GM12872 (cell line): ENCODE data around the gene CDH26.

Experiments
- TF ChIP-seq, protein P1 (sequence below): IDR thresholded peaks from 3 replicates; pipeline ENCODE4 v1.5.1; 2011; ENCODE audit warnings: low read depth, mild to moderate bottlenecking, low read length, moderate library complexity; ENCODE audit not compliant: insufficient read depth

Gene CDH26

DNA sequence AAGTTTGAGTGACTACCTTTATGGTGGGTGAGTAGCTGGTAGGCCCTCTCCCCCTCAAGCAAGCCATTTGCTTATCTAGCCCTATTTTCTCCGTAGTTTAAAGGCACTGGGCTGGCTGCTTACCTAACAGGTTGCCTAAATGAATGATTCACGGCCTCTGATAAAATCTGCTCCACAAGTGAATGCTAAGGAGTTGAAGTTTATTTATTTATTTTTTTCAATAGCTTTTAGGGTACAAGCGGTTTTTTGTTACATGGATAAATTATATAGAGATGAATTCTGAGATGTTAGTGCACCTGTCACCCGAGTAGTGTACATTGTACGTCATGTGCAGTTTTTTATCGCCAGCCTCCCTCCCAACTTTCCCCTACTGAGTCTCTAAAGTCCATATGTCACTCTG is 8.3 kb upstream of the CDH26 start:
- TF ChIP-seq, protein P1, sequence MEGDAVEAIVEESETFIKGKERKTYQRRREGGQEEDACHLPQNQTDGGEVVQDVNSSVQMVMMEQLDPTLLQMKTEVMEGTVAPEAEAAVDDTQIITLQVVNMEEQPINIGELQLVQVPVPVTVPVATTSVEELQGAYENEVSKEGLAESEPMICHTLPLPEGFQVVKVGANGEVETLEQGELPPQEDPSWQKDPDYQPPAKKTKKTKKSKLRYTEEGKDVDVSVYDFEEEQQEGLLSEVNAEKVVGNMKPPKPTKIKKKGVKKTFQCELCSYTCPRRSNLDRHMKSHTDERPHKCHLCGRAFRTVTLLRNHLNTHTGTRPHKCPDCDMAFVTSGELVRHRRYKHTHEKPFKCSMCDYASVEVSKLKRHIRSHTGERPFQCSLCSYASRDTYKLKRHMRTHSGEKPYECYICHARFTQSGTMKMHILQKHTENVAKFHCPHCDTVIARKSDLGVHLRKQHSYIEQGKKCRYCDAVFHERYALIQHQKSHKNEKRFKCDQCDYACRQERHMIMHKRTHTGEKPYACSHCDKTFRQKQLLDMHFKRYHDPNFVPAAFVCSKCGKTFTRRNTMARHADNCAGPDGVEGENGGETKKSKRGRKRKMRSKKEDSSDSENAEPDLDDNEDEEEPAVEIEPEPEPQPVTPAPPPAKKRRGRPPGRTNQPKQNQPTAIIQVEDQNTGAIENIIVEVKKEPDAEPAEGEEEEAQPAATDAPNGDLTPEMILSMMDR = no peak

DNA sequence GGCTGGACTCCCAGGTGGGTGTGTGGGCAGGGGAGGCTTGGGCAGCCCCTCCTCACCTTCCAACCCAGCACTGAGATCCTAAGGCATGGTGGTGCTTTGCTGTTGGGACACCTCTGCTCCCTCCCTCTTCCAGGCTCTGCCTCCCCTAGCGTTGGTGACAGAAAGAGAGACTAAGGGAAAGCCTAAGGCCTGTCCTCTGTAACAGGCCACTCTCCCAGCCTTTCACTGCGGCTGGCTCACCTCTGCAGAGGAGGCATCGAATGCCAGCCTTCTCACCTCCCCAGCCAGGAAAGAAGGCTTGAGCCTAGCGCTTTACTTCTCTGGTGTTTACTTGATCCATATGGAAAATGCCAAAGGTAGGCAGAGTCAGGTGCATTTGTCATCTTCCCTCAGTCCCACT is 3.5 kb upstream of the CDH26 start:
- TF ChIP-seq, protein P1 = no peak

DNA sequence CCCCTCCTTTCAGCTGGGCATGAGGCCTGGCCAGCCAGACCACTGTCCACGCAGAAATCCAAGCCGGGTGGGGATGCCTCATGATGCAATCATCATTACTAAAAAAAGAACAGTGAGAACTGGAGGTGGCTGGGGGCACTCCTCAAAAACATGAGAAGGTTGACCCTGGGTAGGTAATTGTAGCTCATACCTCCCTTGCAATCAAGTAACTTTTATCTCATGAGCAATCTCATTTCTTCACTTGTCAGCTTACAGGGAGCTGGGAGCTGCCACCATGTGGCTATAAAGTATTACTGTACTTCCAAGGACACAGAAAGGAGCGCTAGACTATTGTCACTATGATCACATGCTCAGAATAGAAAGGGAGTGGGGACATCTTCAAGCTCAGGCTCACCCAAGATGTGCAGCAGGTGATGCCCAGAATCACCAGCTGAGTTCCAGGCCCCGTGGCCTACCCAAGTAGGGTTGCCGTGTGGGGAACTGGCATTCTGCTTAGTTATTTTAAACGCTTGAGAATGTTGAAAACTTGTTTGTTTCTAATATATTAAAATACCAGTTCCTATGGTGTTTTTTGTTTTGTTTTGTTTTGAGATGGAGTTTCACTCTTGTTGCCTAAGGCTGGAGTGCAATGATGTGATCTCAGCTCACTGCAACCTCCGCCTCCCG is 3.0 kb upstream of the CDH26 start:
- TF ChIP-seq, protein P1 = peak; percentile 24; the same call in 1 of the 3 replicates

DNA sequence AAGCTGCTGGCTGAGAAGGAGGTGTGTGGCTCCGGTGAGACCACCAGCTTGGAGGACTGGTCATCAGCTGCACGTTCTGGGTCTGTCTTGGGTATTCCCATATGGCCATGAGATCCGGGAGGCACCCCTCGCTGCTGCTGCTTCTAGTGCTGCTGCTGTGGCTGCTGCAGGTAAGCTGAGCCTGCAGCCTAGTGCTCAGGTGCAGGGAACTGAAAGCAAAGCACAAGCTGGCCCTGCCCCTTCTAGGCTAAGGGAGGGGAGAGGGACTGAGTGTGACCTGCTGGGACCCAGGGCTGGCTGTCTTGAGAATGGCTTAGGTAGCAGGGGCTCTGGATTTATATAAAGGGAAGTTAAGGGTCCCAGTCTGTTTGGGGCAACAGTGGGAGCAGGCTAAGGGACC is 403 bp downstream of the CDH26 start:
- TF ChIP-seq, protein P1 = no peak

DNA sequence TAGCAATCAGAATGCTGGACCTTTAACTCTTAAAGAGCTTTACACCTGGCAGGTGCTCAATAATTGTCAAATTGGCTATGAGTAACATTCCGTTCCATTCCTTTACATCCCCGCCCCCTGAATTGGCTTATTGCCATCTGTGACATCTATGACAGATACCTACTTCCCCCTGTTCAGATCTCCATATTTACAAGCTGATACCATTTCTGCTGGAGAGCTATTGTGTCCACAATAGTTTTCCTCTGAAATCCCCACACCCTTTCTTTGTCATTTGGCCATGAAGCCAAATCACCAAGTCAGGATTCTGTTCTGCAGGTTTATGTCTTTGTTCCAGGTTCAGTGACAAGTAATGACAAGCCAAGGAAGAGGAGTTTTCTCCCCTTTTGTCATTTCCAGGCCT is 3.2 kb downstream of the CDH26 start:
- TF ChIP-seq, protein P1 = no peak

DNA sequence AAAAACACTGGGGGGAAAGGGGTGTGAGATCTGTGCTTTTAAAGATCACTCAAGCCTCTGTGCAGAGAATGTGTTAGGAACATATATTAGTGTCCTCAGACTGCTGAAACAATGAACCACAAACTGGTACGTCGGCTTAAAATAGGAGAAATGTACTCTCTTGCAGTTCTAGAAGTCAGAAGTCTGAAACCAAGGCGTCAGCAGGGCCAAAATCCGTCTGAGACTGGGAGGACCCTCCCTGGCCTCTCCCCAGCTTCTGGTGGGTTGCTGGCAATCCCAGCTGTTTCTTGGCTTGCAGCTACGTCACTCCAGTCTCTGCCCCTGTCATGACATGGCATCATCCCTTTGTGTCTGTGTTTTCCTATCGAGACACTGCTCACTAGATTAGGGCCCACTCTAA is 3.9 kb downstream of the CDH26 start:
- TF ChIP-seq, protein P1 = no peak

DNA sequence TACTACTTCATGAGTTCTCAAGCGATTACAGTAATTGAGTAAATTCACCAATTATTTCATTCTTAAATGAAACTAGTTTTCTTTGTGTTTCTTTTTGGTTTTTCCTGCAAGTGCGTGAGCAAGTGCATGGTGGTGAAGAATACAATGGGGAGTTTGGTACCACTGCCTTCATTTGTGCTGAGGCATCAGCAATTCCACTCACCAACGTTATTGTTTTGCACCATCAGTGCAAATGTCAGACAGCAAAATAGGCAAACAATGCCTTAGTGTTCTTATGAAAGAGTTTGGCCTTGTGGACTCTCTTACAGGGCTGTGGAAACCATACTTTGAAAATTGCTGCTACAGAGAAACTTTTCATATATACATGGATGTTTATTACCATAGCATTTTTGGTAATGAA is 8.2 kb downstream of the CDH26 start:
- TF ChIP-seq, protein P1 = no peak
